GM13976 (cell line): Measurements from ENCODE around the gene UFL1.

Source experiments
- DNase-seq: peaks from one replicate; pipeline ENCODE4 v3.0.0; 2012; ENCODE audit warnings: low spot score
- in situ Hi-C: fragments of 300-500 bp; cut with MboI; formaldehyde crosslinking; loops from one replicate; pipeline ENCODE4 v1.12.0; 2022; ENCODE audit warnings: low sequenced_read_pairs, mixed read lengths, inconsistent platforms; ENCODE audit not compliant: unreplicated experiment
- TF ChIP-seq, protein P1 (sequence below): IDR thresholded peaks from 2 replicates; pipeline ENCODE4 v1.5.1; 2012; ENCODE audit warnings: borderline replicate concordance, mild to moderate bottlenecking; ENCODE audit not compliant: insufficient read depth; ENCODE audit errors: extremely low read depth, missing control alignments, control extremely low read depth

The UFL1 gene

DNA sequence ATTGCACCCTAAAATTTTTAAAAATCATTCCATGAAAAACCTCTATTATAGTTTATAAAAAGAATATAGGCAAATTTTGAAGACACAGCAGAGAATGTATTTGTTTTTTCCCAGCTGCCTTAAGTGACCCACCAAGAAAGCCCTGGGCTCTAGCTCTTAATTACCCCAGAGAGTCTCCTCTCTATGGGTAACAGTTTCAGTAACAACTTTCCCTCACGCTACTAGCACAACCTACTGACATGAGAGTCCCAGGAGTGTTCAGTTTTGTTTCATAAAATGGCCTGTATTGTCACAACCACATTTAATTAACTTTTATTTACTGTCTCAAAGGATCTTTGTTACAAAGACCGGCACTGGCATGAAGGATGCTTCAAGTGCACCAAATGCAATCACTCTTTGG is 82.8 kb downstream of the UFL1 start:
- DNase-seq: no peak
- TF ChIP-seq, protein P1, sequence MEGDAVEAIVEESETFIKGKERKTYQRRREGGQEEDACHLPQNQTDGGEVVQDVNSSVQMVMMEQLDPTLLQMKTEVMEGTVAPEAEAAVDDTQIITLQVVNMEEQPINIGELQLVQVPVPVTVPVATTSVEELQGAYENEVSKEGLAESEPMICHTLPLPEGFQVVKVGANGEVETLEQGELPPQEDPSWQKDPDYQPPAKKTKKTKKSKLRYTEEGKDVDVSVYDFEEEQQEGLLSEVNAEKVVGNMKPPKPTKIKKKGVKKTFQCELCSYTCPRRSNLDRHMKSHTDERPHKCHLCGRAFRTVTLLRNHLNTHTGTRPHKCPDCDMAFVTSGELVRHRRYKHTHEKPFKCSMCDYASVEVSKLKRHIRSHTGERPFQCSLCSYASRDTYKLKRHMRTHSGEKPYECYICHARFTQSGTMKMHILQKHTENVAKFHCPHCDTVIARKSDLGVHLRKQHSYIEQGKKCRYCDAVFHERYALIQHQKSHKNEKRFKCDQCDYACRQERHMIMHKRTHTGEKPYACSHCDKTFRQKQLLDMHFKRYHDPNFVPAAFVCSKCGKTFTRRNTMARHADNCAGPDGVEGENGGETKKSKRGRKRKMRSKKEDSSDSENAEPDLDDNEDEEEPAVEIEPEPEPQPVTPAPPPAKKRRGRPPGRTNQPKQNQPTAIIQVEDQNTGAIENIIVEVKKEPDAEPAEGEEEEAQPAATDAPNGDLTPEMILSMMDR: no peak
- in situ Hi-C loops: no loop called here
